Hepatocyte (in vitro differentiated cells): ENCODE results near the gene FADS3. TPM values are rescaled to one million over a fixed set of nuclear protein-coding genes. Genes with fewer than 3 reads are reported as not detected.

Source experiments
- DNase-seq: peaks from one replicate; pipeline ENCODE4 v3.0.0-alpha.2; 2016; ENCODE audit warnings: low spot score
- H2AFZ ChIP-seq: fragments of 200-600 bp; sonication (generic); 2 replicates; pipeline ENCODE4 v1.6.0; 2016; ENCODE audit warnings: antibody characterized with exemption, mild to moderate bottlenecking
- H3K27ac ChIP-seq: fragments of 200-600 bp; sonication (generic); 2 replicates; pipeline ENCODE4 v1.5.1; 2016; ENCODE audit warnings: mild to moderate bottlenecking
- H3K27me3 ChIP-seq: fragments of 200-600 bp; sonication (generic); 2 replicates; pipeline ENCODE4 v1.6.1; 2016
- H3K36me3 ChIP-seq: fragments of 200-600 bp; sonication (generic); replicated peaks from 2 replicates; pipeline ENCODE4 v1.5.1; 2016; ENCODE audit warnings: low read depth; ENCODE audit not compliant: insufficient read depth
- H3K4me1 ChIP-seq: fragments of 200-600 bp; sonication (generic); 2 replicates; pipeline ENCODE4 v1.5.1; 2016; ENCODE audit warnings: mild to moderate bottlenecking, moderate library complexity; ENCODE audit not compliant: insufficient read depth
- H3K4me2 ChIP-seq: fragments of 200-600 bp; sonication (generic); 2 replicates; pipeline ENCODE4 v1.6.0; 2016
- H3K4me3 ChIP-seq: fragments of 200-600 bp; sonication (generic); 2 replicates; pipeline ENCODE4 v1.5.1; 2016; ENCODE audit warnings: mild to moderate bottlenecking
- H3K79me2 ChIP-seq: fragments of 200-600 bp; sonication (generic); 2 replicates; pipeline ENCODE4 v1.6.0; 2017; ENCODE audit warnings: mild to moderate bottlenecking
- H3K9me2 ChIP-seq: fragments of 200-600 bp; sonication (generic); replicated peaks from 2 replicates; pipeline ENCODE4 v1.6.0; 2017; ENCODE audit warnings: mild to moderate bottlenecking; ENCODE audit not compliant: insufficient read depth
- H3K9me3 ChIP-seq: fragments of 200-600 bp; sonication (generic); 2 replicates; pipeline ENCODE4 v1.5.1; 2016; ENCODE audit warnings: low read depth, mild to moderate bottlenecking
- H4K20me1 ChIP-seq: fragments of 200-600 bp; sonication (generic); 2 replicates; pipeline ENCODE4 v1.6.0; 2016; ENCODE audit warnings: mild to moderate bottlenecking; ENCODE audit not compliant: insufficient read depth, poor library complexity, severe bottlenecking
- CTCF ChIP-seq: fragments of 200-600 bp; sonication (generic); IDR thresholded peaks from 2 replicates; pipeline ENCODE4 v1.5.1; 2016; ENCODE audit warnings: antibody characterized with exemption, mild to moderate bottlenecking; ENCODE audit not compliant: poor library complexity
- EZH2 ChIP-seq: fragments of 200-600 bp; sonication (generic); IDR thresholded peaks from 2 replicates; pipeline ENCODE4 v1.6.1; 2016; ENCODE audit warnings: antibody characterized with exemption, mild to moderate bottlenecking, borderline replicate concordance
- EZH2phosphoT487 ChIP-seq: fragments of 200-600 bp; sonication (generic); IDR thresholded peaks from one replicate; pipeline ENCODE4 v1.6.1; 2018; ENCODE audit warnings: antibody characterized with exemption, mild to moderate bottlenecking, low read depth, moderate library complexity; ENCODE audit not compliant: unreplicated experiment, severe bottlenecking
- WGBS: methylation state at CpG from one replicate; pipeline ENCODE4 v1.1.6; 2016; ENCODE audit warnings: low lambda C conversion rate; ENCODE audit errors: missing lambda C conversion rate; 5-methylcytosine and 5-hydroxymethylcytosine counted together
- polyA plus RNA-seq: library from polyadenylated mRNA; unstranded; fragments of >200 nt; fragmentation: Nextera tagmentation; extraction: Ambion mirVana; gene quantifications from 2 replicates; pipeline ENCODE4 v1.2.1, GENCODE V29; 2016
- total RNA-seq: library from RNA; depleted of rRNA; stranded (reverse); fragments of >200 nt; gene quantifications from 2 replicates; pipeline ENCODE4 v1.2.3, GENCODE V29; 2014

The FADS3 gene
- total and polyA plus RNA-seq, 2 experiments from 2014 or later: 19.4 to 37.0 TPM

- Histone ChIP-seq H3K36me3 (no peaks in the 10 kb centered on the region), H2AFZ (no peak overlapping the region), H3K4me2 (no peak overlapping the region), H3K4me3 (no peak overlapping the region), H3K27ac (no peak overlapping the region), H4K20me1 (no peaks in the 10 kb centered on the region), H3K9me2 (no peaks in the 10 kb centered on the region), H3K4me1 (no peaks in the 10 kb centered on the region), H3K27me3 (no peaks in the 10 kb centered on the region), H3K9me3 (no peaks in the 10 kb centered on the region), H3K79me2 (no peaks in the 10 kb centered on the region)
- TF ChIP-seq CTCF (no peak), EZH2 (no peak), EZH2phosphoT487 (no peak)
- 80% methylated on average over 6 of the region's 6 CpGs for WGBS
- DNase-seq: no peak
Measured at GRCh38 chr11:61880454-61880853, 10.9 kb downstream of the FADS3 start.

- no peak overlapping the region for H2AFZ ChIP-seq
- H4K20me1 ChIP-seq: no peaks in the 10 kb centered on the region
- no peaks in the 10 kb centered on the region for H3K4me1 ChIP-seq
- H3K36me3 ChIP-seq: no peaks in the 10 kb centered on the region
- no peaks in the 10 kb centered on the region for H3K27me3 ChIP-seq
- H3K9me3 ChIP-seq: no peaks in the 10 kb centered on the region
- H3K79me2 ChIP-seq: no peaks in the 10 kb centered on the region
- H3K4me3 ChIP-seq: no peak overlapping the region
- DNase-seq: no peak
- TF ChIP-seq EZH2phosphoT487 (no peak), EZH2 (no peak), CTCF (no peak)
- no peak overlapping the region for H3K4me2 ChIP-seq
- WGBS: 92% methylated on average over 11 of the region's 11 CpGs
- H3K27ac ChIP-seq: no peak overlapping the region
- H3K9me2 ChIP-seq: no peaks in the 10 kb centered on the region
Measured at GRCh38 chr11:61880031-61880430, 11.3 kb downstream of the FADS3 start.

GRCh38 chr11:61879152-61879551 lies 12.2 kb downstream of the FADS3 start:
- H3K4me2 ChIP-seq: no peak overlapping the region
- no peak overlapping the region for H2AFZ ChIP-seq
- DNase-seq: no peak
- no peaks in the 10 kb centered on the region for H3K36me3 ChIP-seq
- H3K27ac ChIP-seq: no peak overlapping the region
- no peaks in the 10 kb centered on the region for H3K9me3 ChIP-seq
- no peaks in the 10 kb centered on the region for H3K27me3 ChIP-seq
- no peak overlapping the region for H3K4me3 ChIP-seq
- WGBS: 98% methylated on average over 7 of the region's 7 CpGs
- TF ChIP-seq EZH2 (no peak), EZH2phosphoT487 (no peak), CTCF (no peak)
- no peaks in the 10 kb centered on the region for H4K20me1 ChIP-seq
- no peaks in the 10 kb centered on the region for H3K4me1 ChIP-seq
- no peaks in the 10 kb centered on the region for H3K79me2 ChIP-seq
- H3K9me2 ChIP-seq: no peaks in the 10 kb centered on the region

GRCh38 chr11:61875698-61876097 lies 15.6 kb downstream of the FADS3 start:
- Histone ChIP-seq H3K4me1 (peaks cover 4% of the 10 kb centered on the region), H3K79me2 (no peaks in the 10 kb centered on the region)

More at GRCh38 chr11:61875698-61876097, 15.6 kb downstream of the FADS3 start:
- 94% methylated on average over 14 of the region's 14 CpGs for WGBS
- Histone ChIP-seq H3K4me2 (no peak overlapping the region), H3K9me3 (no peaks in the 10 kb centered on the region), H3K27ac (no peak overlapping the region), H3K4me3 (no peak overlapping the region), H3K9me2 (no peaks in the 10 kb centered on the region), H3K27me3 (no peaks in the 10 kb centered on the region), H2AFZ (no peak overlapping the region), H4K20me1 (no peaks in the 10 kb centered on the region), H3K36me3 (no peaks in the 10 kb centered on the region)
- DNase-seq: no peak
- TF ChIP-seq CTCF: no peak
